MM.1S (cell line): ENCODE measurements around the gene CYP4F2.
"Not testable (repeated sequence)": the region's sequence is repeated elsewhere in the genome, so short reads cannot be mapped to it uniquely, and the experiment has no call there.

Source experiments
- DNase-seq: peaks from one replicate; pipeline ENCODE4 v3.0.0-alpha.2; 2015
- H2AFZ ChIP-seq: fragments of 300-600 bp; sonication (generic); 2 replicates; pipeline ENCODE4 v1.6.0; 2016; ENCODE audit warnings: antibody characterized with exemption, low read length
- H3F3A ChIP-seq: fragments of 300-600 bp; sonication (generic); 2 replicates; pipeline ENCODE4 v1.6.1; 2016; ENCODE audit warnings: mild to moderate bottlenecking, antibody characterized with exemption, low read length, moderate library complexity, mixed read lengths; ENCODE audit not compliant: insufficient read depth
- H3K27ac ChIP-seq: fragments of 300-600 bp; sonication (generic); 2 replicates; pipeline ENCODE4 v1.5.1; 2016; ENCODE audit warnings: mild to moderate bottlenecking, low read length
- H3K27me3 ChIP-seq: fragments of 300-600 bp; sonication (generic); replicated peaks from 2 replicates; pipeline ENCODE4 v1.6.0; 2016; ENCODE audit warnings: low read length; ENCODE audit not compliant: insufficient read depth
- H3K36me3 ChIP-seq: fragments of 300-600 bp; sonication (generic); replicated peaks from 2 replicates; pipeline ENCODE4 v1.6.1; 2016; ENCODE audit warnings: mild to moderate bottlenecking, low read length, mixed read lengths; ENCODE audit not compliant: insufficient read depth
- H3K4me1 ChIP-seq: fragments of 300-600 bp; sonication (generic); 2 replicates; pipeline ENCODE4 v1.6.1; 2016; ENCODE audit warnings: low read length, mixed read lengths
- H3K4me2 ChIP-seq: fragments of 300-600 bp; sonication (generic); 2 replicates; pipeline ENCODE4 v1.6.0; 2016; ENCODE audit warnings: low read depth, low read length
- H3K4me3 ChIP-seq: fragments of 300-600 bp; sonication (generic); 2 replicates; pipeline ENCODE4 v1.5.1; 2016; ENCODE audit warnings: low read length, mixed read lengths
- H3K79me2 ChIP-seq: fragments of 300-600 bp; sonication (generic); 2 replicates; pipeline ENCODE4 v1.6.1; 2016; ENCODE audit warnings: mixed run types, low read length, mixed read lengths
- H3K9ac ChIP-seq: fragments of 300-600 bp; sonication (generic); 2 replicates; pipeline ENCODE4 v1.6.1; 2016; ENCODE audit warnings: low read length, mixed read lengths
- H3K9me2 ChIP-seq: fragments of 300-600 bp; sonication (generic); replicated peaks from 2 replicates; pipeline ENCODE4 v1.6.1; 2016; ENCODE audit warnings: mild to moderate bottlenecking, low read length, mixed read lengths; ENCODE audit not compliant: insufficient read depth
- H3K9me3 ChIP-seq: fragments of 300-600 bp; sonication (generic); replicated peaks from 2 replicates; pipeline ENCODE4 v1.6.1; 2016; ENCODE audit warnings: mild to moderate bottlenecking, low read length, mixed read lengths; ENCODE audit not compliant: insufficient read depth
- H4K20me1 ChIP-seq: fragments of 300-600 bp; sonication (generic); 2 replicates; pipeline ENCODE4 v1.6.1; 2016; ENCODE audit warnings: mild to moderate bottlenecking, low read length, moderate library complexity, mixed read lengths; ENCODE audit not compliant: insufficient read depth
- EZH2 ChIP-seq: fragments of 300-600 bp; sonication (generic); optimal IDR thresholded peaks from 2 replicates; pipeline ENCODE3; 2017; ENCODE audit warnings: low read depth, mild to moderate bottlenecking, antibody characterized with exemption, low read length, mixed read lengths
- EZH2phosphoT487 ChIP-seq: fragments of 300-600 bp; sonication (generic); IDR thresholded peaks from 2 replicates; pipeline ENCODE4 v1.6.1; 2018; ENCODE audit warnings: antibody characterized with exemption, low read length
- TF ChIP-seq, protein P1 (sequence below): fragments of 300-600 bp; sonication (generic); IDR thresholded peaks from 2 replicates; pipeline ENCODE4 v1.5.1; 2016; ENCODE audit warnings: antibody characterized with exemption, low read length, mixed read lengths

The CYP4F2 gene

DNA sequence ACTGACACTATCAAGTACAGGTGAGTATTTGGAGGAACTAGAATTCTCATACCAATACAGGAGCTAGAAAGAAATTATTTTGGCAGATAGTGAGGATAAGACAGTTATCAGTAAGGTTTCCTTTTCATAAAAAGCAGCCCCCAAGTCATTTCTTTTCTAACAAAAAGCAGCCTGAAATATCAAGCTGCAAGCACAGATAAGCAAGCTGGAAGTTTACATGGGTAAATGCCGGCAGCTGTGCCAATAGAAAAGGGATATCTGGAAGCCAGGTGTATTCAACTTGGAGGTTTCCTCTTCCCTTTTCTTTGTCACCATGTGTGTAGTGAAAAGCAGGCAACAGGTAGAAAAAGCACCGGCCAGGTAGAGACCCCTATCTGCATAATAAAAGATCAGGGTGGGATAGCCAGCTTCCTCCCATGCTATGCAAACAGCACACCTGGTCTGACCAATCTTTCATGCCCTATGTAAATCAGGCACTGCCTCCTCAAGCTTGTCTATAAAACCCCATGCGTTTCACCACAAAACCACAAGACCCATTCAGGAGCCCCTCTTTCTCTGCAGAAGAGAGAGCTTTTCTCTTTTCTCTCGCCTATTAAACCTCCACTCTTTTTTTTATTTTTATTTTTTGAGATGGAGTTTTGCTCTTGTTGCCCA lies 22.9 kb downstream of the CYP4F2 start:
- TF ChIP-seq EZH2phosphoT487 (no peak), EZH2 (no peak)
- TF ChIP-seq, protein P1, sequence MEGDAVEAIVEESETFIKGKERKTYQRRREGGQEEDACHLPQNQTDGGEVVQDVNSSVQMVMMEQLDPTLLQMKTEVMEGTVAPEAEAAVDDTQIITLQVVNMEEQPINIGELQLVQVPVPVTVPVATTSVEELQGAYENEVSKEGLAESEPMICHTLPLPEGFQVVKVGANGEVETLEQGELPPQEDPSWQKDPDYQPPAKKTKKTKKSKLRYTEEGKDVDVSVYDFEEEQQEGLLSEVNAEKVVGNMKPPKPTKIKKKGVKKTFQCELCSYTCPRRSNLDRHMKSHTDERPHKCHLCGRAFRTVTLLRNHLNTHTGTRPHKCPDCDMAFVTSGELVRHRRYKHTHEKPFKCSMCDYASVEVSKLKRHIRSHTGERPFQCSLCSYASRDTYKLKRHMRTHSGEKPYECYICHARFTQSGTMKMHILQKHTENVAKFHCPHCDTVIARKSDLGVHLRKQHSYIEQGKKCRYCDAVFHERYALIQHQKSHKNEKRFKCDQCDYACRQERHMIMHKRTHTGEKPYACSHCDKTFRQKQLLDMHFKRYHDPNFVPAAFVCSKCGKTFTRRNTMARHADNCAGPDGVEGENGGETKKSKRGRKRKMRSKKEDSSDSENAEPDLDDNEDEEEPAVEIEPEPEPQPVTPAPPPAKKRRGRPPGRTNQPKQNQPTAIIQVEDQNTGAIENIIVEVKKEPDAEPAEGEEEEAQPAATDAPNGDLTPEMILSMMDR = no peak
- no peaks in the 10 kb centered on the region for H4K20me1 ChIP-seq
- H3K9me3 ChIP-seq = no peaks in the 10 kb centered on the region

DNA sequence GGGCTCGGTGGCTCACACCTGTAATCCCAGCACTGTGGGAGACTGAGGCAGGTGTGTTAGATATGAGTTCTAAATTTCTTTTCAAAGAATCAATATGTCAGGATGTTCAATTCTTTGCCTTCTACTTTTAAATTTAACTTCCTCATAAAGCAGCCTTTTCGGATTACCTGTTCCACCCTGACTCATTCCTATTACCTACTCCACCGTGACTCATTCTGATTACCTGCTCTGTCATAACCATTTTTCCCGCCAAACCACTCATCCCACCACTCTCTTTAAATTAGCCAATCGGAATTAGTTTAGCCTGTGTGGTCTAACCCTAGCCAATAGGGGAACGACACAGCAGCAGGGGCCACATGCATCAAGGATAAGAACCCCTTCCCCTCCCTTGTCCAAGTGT lies 24.1 kb downstream of the CYP4F2 start:
- H3K9me3 ChIP-seq, H3K4me2 ChIP-seq: not testable (repeated sequence)

More for the DNA sequence above, 22.9 kb downstream of the CYP4F2 start:
- Histone ChIP-seq H3K9ac (no peak overlapping the region), H3K4me2 (no peak overlapping the region), H3K36me3 (no peaks in the 10 kb centered on the region), H3K4me1 (no peaks in the 10 kb centered on the region), H3K9me2 (no peaks in the 10 kb centered on the region), H3K27me3 (peaks cover 92% of the 10 kb centered on the region), H3F3A (no peaks in the 10 kb centered on the region), H2AFZ (no peak overlapping the region), H3K27ac (no peak overlapping the region), H3K4me3 (no peak overlapping the region), H3K79me2 (no peaks in the 10 kb centered on the region)
- DNase-seq = no peak

DNA sequence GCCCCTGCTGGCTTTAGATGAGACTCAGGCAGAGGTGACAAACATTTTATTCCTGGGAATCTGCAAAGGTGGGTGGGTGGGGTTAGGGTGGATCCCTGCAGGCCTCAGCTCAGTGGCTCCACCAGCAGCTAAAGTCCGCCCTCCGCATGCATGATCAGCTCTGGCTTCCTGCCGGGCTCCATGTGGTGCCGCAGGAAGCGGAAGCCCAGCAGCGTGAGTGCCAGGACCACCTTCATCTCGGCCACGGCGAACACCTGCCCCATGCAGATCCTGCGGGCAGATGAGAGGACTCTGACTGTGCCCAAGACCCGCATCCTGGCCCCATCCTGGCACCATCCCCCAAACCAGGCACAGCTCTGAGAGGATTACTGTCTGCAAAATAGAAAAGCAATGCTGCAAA lies 26.3 kb downstream of the CYP4F2 start:
- Histone ChIP-seq H3K4me1 (no peaks in the 10 kb centered on the region), H3K27ac (no peak overlapping the region), H3K4me3 (no peak overlapping the region), H3K9me3 (no peaks in the 10 kb centered on the region), H3K27me3 (peaks cover 89% of the 10 kb centered on the region), H3K79me2 (no peaks in the 10 kb centered on the region), H3K9ac (no peak overlapping the region), H2AFZ (no peak overlapping the region), H3K9me2 (no peaks in the 10 kb centered on the region), H4K20me1 (no peaks in the 10 kb centered on the region), H3K4me2 (no peak overlapping the region), H3F3A (no peaks in the 10 kb centered on the region), H3K36me3 (no peaks in the 10 kb centered on the region)
- DNase-seq = no peak
- no peak for TF ChIP-seq EZH2
- TF ChIP-seq, protein P1 = no peak
- no peak for TF ChIP-seq EZH2phosphoT487

More for the DNA sequence above, 24.1 kb downstream of the CYP4F2 start:
- H3K79me2 ChIP-seq, H3K9me2 ChIP-seq, H3F3A ChIP-seq, H3K36me3 ChIP-seq, H3K4me3 ChIP-seq, H4K20me1 ChIP-seq, H3K4me1 ChIP-seq, H3K9ac ChIP-seq, H2AFZ ChIP-seq, DNase-seq, H3K27ac ChIP-seq: not testable (repeated sequence)
- peaks cover 92% of the 10 kb centered on the region for H3K27me3 ChIP-seq

DNA sequence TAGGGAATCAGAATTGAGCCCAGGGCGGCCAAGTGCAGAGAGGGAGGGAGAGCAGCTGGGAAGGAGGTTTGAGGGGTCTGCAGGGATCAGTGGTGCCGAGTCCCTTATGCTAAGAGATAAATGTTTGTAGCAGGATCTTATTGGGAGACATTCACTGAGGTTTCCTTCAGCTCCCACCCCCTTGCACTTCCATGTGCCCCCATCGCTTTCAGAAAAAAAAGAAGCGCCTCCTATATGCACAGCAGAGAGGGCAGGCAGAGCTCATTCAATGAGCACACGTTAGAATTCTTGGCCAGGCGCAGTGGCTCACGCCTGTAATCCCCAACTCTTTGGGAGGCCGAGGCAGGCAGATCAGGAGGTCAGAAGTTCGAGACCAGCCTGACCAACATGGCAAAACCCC lies 28.0 kb downstream of the CYP4F2 start:
- H3K4me2 ChIP-seq = no peak overlapping the region

More for the DNA sequence above, 28.0 kb downstream of the CYP4F2 start:
- H4K20me1 ChIP-seq = no peaks in the 10 kb centered on the region
- no peaks in the 10 kb centered on the region for H3K4me1 ChIP-seq
- H3K4me3 ChIP-seq = no peak overlapping the region
- H3K9me3 ChIP-seq = no peaks in the 10 kb centered on the region
- no peak overlapping the region for H2AFZ ChIP-seq
- no peak for DNase-seq
- H3K9ac ChIP-seq = no peak overlapping the region
- no peaks in the 10 kb centered on the region for H3K9me2 ChIP-seq
- no peaks in the 10 kb centered on the region for H3K36me3 ChIP-seq
- no peaks in the 10 kb centered on the region for H3K79me2 ChIP-seq
- H3K27ac ChIP-seq = no peak overlapping the region
- peaks cover 89% of the 10 kb centered on the region for H3K27me3 ChIP-seq
- H3F3A ChIP-seq = no peaks in the 10 kb centered on the region
- TF ChIP-seq EZH2 = no peak
- TF ChIP-seq EZH2phosphoT487 = no peak
- TF ChIP-seq, protein P1 = no peak
